GM19328 (cell line): ENCODE measurements around the gene TTC23L.
"Not testable (repeated sequence)": the region's sequence is repeated elsewhere in the genome, so short reads cannot be mapped to it uniquely, and the experiment has no call there.

Experiments
- ATAC-seq: cut with Tn5 transposase; IDR thresholded peaks from one replicate; pipeline ENCODE4 v1.9.1; 2021; ENCODE audit warnings: mild to moderate bottlenecking, moderate library complexity; ENCODE audit not compliant: unreplicated experiment

TTC23L gene, protein sequence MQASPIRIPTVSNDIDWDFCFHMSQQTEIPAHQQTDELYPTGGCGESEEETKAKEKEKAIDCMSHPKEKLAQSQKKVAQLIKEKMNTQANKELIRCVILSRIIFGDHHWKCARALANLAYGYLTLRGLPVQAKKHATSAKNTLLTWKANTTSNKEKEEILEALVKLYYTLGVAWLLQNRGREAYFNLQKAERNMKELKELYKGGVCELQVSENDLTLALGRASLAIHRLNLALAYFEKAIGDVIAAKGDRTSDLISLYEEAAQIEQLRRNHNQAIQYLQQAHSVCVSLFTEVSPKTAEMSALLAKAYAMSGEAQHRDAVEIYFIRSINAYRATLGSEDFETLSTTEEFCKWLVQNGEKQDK

DNA sequence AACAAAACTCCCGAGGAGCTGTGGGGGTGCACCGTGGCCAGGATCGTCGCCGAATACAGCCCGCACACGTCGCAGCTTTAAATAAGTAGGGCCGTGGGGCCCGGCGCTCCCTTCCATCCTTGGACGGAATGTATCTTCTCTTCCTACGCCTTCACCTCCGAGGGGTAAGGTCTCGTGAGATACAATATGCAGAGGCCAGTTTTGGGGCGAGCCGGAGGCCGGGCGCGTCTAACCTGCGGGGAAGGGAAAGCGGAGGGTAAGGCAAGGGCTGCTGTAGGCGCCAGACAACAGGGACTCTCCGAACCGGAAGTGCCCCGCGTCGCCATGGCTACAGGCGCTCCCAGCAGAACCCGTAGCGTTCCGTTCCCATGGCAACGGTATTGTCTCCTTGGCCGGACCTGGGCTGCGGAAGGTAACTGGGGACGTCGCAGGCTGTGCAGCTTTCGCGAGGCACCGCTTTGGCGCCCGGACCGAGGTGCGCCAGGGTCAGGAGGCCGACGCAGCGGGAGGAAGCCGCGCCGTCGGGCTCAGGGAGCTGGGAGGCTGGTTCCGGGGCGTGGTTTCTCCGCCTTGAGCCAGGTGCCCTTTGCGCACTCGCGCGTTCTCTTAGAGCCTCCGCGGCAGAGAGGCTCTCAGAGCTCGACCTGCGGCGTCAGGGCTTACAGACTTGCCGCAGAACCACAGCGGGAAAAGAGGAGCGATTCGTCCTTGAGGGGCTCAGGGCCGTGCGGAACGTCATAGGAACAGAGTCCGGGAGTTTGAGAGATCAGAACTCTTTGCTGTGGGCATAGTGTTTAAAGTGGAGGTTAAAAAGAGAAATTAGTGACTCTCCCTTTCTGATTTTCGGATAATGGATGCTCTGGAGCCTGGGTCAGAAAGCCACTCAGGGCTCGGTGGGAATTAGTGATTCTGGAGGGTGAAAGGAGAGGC, at the start of gene TTC23L:
Gene TTC23L, plus strand, starts transcription at position 380 of the 930 bp plus-strand sequence. CDS start 1,508 bp downstream, outside the sequence.
- ATAC-seq, result peak; percentile 97

DNA sequence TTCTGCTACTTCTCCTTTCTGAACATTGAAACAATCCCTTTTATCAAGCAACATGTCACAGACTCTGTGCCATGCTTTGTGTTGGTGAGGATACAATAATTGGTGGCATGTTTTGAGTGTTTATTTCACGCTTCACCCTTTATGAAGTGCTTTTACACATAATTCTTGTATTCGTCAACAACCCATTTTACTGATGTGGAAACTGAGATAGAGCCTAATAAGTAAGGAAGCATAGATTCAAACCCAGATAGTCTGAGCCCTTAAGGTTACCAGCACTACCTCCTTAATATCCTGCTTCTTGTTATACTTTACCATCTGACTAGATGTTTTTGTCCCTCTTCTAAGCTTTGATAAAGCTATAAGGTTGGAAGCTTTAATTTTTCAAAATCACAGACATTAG, 49.3 kb upstream of the TTC23L start:
- no peak for ATAC-seq

DNA sequence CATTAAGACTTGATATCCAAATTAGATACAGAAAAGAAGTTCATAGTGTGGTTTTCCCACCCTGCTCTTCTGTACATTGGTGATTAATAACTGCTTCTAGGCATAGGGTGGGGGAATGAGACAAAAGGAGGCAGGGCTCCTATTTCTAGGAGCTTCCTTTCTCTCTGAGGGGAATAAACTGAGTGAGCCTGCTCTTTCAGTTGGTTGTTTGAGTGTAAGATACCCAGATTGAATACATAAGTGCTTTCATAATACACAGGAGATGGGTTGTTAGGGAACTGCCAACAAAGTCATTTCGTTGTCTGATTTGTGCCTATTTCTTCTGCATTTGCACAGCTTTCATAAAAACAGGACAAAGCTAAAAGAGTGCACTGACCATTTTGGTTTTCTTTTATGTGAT, 48.9 kb upstream of the TTC23L start:
- no peak for ATAC-seq

DNA sequence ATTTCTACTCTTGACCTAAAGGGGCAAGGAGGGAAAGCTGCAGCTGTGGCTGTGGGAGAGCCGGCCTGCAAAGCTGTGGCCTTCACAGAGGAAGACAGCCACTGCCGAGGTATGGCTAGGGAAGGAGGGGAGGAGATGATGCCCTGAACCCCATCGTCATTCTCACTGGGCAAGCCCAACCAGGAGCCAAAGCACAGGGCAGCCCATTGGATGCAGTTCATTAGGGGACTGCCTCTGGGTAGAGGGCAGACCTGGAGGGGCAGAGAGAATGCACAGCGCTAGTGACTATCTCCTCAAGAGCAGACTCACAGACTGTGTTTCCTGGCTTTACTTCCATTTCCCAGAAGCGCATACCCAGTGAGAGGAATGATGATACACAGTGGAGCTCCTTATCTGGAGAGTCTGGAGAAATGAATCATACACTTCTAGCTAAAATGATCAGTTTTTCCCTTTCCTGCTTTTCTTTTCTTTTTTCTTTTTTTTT, 47.2 kb upstream of the TTC23L start:
- no peak for ATAC-seq

DNA sequence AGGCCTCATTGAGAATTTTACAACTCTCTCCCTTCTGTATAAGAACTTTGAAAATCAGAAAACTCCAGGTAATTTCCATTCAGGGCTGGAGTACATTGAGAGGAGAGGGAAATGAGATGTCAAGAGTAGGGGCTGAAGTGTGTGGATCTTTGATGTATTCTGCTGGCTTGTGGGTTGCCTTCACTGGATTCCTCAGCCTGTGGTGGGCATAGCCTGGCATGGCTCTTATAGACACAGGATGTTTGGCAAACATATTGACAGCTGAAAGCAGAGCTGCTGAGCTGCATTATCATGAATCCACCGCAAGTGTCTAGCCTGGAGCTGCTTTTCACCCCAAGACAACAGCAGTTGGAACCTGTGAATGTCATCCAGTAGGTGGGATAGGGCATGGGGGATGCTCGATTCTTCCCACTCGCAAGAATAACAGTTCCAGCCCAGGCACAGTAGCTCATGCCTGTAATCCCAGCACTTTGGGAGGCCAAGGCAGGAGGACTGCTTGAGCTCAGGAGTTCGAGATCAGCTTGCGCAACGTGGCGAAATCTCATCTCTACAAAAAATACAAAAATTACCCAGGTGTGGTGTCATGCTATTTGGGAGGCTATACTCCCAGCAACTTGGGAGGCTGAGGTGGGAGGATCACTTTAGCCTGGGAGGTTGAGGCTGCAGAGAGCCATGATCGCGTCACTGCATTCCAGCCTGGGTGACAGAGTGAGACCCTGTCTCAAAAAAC, 36.0 kb upstream of the TTC23L start:
- ATAC-seq, result no peak

DNA sequence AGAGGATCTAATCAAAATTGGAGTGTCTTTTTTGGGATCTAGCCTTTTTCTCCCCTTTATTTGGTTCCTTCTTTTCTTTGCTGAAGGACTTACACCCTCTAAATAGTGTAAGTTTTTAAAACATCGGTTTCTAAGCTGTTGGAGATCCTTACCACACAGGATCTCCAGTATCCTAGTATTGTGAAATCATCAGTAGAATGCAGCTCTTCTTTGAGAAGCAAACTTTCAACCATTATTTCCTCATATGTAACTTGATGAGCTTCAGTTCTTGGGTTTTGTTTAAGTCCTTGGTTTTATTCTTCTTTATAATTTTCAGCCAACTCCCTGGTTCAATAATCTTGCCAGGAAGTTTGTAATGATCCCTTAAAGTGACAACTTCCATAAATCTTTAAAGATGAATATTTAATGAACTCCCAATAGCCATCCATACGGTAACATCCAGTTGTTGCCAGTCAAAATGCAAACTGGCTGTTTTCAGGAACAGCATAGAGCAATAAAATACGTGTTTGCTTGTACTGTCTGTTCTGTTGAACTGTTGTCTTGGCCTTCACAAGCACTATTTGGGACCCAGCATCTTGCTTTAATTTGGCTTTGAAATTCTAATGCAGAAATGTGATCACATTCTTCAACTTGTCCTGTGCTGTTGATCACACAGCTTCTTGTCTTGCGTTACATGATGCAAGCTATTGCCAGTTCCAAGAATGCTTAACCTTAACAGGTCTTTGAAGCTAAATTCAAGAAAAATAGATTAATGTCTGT, 34.8 kb upstream of the TTC23L start:
- ATAC-seq, result no peak

DNA sequence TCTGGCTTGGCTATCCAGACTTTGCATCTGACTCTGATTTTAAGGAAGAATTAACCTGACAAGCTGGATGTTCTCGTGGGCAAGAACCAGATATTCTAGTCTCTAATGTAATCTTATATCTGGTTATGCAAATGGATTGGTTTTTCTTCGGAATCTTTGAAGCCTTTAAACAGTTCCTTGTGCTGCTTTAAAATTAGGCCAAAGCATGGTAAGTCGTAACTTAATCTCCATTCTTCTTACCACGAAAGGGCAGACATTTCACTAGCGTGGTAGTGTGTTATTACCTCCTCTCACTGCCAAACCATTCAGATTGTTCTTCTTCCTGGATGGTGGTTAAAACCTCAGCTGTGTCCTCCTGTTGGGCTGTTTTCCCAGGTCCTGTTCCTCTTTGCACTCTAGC, 34.1 kb upstream of the TTC23L start:
- no peak for ATAC-seq

DNA sequence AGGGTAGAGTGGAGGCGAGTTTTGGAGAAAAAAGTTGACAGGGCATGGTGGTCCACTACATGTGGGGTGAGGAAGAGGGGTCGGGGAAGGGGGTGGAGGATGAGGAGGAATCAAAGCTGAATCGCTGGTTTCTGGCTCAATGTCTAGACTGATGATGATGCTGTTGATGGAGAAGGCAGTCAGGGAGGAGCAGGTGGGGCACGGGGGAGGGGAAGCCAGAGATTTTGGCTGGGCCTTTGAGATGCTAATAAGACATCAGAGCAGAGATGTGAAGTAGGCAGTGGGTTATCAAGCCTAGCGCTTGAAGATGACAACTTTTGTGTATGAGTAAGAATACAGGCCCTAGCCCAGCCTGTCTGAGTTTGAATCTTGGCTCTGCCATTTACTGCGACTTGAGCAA, 32.4 kb upstream of the TTC23L start:
- no peak for ATAC-seq

DNA sequence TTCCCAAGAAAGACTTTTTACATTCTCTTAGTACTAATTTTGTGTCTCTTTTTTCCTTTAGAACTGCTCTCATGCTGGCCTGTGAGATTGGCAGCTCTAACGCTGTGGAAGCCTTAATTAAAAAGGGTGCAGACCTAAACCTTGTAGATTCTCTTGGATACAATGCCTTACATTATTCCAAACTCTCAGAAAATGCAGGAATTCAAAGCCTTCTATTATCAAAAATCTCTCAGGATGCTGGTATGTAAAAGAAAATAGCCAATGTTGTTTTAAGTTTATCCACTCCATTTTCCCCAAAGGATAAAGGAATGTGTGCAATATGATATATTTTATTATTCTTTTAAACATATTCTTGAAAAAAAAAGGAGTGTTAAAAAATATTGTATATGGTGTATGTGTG, 27.3 kb upstream of the TTC23L start:
- no peak for ATAC-seq

DNA sequence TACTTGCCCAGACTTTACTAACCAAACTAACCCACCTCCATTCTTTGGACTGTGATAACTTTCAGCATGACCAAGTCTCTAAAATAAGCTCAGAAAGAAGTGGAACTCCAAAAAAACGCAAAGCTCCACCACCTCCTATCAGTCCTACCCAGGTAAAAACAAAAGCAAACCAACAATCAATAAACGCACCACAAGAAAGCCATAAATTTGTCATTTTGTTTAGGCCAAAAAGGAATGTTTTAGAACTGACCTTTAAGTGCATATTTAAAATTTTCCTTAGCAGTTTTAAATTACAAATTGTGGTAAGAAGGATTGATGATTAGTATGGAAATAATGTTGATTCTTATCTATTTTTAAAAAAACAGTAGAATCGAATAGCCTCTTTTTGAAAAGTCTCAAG, 25.5 kb upstream of the TTC23L start:
- no peak for ATAC-seq

DNA sequence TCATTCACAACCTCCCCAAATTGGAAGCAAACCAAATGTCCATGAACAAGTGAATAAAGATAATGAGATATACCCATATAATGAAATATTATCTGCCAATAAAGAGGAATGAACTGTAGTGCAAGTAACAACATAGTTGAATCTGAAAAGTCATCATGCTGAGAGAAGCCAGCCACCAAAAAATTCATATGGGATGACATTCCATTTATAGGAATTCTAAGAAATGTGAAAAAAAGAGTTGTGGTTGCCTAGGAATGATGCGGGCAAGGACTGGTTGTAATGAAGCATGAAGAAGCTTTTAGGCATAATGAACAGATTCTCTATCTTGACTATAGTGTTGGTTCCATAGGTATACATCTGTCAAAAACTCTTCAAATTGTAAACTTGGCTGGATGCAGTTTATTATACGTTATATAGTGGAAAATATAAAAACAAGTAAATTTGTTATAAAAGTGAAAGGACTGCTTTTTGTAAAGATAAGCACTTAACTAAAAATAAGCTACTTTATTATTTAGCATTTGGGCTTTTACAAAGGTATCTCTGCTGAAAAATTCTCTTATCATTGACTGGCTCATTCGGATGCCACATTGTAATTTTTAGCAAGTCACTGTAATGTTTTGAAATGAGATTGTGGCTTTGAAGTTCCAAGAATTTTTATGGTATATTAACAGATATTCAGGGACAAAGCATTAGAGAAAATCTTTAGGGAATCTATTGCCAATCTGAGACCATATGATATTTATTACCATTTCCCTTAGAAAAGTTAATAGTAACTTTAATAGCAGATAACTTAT, 21.2 kb upstream of the TTC23L start:
- ATAC-seq, result no peak

DNA sequence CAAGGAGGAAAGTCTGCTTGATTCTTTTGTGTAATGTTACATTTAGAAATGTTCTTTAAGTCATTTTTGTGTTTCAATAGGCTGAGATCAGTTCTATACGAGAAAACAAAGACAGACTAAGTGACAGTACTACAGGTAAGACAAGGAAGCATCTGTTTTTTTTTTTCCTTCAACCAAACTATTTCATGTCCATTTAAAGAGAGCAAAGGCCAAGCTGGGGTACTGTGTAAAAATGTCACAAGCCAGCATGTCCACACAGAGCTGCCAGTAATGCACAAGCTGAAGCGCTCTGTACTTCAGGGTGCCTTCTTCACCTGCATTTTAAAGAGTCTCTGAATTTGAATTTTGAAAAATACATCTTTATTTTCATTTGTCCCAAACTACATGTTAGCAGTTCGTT, 20.2 kb upstream of the TTC23L start:
- no peak for ATAC-seq

DNA sequence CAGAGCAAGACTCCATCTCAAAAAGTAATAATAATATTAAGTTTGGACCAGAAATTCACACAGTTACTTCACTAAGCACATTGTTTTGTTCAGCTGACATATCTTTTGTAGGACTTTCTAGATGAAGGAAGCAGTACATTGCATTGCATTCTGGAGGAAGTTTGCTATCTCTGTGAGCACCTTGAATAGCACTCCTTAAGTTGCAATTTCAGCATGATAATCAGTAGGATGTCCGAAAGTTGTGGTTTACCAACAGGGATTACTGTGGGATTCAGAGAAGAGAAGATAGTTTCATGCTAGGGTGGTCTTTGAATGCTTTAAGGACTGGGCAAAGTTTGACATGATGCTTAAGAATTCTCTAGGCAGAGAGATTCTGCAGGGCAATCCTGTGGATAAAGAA, 18.4 kb upstream of the TTC23L start:
- ATAC-seq, result no peak

DNA sequence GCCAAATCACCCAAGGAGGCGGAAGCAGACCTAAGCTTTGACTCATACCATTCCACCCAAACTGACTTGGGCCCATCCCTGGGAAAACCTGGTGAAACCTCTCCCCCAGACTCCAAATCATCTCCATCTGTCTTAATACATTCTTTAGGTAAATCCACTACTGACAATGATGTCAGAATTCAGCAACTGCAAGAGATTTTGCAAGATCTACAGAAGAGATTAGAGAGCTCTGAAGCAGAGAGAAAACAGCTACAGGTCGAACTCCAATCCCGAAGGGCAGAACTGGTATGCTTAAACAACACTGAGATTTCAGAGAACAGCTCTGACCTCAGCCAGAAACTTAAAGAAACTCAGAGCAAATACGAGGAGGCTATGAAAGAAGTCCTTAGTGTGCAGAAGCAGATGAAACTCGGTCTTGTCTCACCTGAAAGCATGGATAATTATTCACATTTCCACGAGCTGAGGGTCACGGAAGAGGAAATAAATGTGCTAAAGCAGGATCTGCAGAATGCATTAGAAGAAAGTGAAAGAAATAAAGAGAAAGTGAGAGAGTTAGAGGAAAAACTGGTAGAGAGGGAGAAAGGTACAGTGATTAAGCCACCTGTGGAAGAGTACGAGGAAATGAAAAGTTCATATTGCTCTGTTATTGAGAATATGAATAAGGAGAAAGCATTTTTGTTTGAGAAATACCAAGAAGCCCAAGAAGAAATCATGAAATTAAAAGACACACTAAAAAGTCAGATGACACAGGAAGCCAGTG, 15.8 kb upstream of the TTC23L start:
- no peak for ATAC-seq

DNA sequence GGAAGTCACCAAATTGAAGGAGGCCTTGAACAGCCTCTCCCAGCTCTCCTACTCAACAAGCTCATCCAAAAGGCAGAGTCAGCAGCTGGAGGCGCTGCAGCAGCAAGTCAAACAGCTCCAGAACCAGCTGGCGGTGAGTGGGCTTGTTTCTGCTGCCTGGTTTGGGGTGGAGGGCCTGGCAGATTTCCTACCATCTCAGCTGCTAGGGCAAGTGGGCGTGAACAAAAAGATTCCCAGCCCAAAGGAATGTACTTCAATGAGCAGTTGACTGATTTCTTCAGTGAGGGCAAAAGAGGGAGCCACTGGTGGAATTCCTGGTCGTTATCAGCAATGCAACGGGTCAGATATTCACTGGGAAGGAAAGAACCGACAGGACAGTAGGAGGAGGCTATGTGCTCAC, 12.6 kb upstream of the TTC23L start:
- ATAC-seq, result no peak

DNA sequence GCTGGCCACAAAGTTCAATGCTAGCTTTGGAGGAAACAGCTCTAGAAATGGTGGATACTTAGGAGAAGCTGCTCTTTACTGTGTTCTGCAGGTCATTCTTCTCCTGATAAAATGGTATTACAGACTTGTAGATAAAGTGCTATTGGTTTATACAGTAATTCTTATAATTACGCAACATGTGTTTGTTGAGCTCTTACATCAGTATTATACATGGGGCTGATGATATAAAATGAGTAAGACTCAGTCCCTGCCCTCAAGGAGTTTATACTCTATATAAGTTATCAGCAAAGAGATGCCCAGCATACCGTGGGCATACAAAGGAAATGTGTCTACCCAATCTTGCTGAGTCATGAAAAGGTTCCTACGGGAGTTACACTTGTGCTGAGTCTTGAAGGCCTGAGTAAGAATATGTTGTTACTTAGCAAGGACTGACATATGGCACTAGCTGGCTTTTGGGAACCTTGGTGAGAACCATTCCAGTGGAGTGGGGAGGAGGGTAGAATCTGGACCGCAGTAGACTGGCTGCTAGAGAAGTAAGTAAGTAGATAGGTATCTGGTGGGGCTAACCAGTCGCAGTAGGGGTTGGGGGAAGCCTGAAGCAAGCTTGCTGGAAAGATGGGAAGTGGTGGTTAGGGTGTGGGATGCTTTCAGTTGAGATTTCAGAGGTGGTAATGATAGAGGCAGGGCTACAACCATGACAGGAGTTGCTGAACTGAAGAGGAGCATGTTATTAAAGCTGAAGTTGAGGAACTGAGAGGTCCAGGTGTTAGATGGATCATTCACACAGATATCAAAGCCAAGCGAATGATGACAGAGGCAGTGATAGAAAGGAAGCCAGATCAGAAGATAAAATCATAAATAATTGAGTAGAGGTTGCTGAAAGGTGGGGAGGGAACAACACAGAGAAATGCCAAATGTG, 11.1 kb upstream of the TTC23L start:
- ATAC-seq, result no peak

DNA sequence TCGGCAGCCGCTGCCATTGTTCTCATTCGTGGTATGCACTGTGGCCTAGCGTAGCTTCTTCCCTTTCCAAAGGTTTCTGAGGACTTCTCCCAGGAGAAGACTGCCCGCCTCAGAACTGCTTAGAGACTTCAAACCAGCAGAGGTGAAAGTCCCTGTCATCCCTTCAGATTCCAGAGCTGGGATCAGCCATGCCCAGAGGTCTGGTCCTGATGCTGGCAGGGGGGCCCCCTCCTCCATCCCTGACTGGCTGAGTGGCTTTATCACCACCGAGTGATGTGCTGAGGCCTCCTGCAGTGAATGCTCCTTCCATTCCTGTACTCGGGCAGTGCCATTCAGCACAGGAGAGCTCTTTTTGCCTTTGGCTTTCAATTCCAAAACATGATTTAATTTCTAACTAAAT, 8.1 kb upstream of the TTC23L start:
- not testable (repeated sequence) for ATAC-seq

DNA sequence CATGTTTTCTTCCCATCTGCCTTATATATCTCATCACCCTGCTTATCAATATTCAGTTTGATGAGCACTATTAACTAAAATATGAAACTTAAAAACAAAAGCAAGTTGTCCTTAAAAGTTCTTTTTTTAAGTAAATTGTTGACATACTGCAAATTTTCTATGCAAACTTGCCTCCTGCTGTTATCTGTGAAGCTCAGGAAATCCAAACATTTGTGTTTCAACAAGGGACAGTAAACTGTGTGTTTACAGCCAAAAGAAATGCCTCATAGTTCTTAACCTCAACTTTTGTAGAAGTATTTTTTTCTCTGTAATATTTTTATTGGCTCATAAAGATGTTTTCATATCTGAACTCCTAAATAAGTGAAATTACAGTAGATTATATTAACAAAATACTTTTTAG, 7.7 kb upstream of the TTC23L start:
- ATAC-seq, result no peak
